HG03457 (cell line): Measurements from ENCODE around the gene CLBA1.
"Not testable (repeated sequence)": the region's sequence is repeated elsewhere in the genome, so short reads cannot be mapped to it uniquely, and the experiment has no call there.

Experiments used
- ATAC-seq: cut with Tn5 transposase; IDR thresholded peaks from one replicate; pipeline ENCODE4 v1.9.1; 2021; ENCODE audit warnings: moderate number of reproducible peaks; ENCODE audit not compliant: unreplicated experiment

The CLBA1 gene

DNA sequence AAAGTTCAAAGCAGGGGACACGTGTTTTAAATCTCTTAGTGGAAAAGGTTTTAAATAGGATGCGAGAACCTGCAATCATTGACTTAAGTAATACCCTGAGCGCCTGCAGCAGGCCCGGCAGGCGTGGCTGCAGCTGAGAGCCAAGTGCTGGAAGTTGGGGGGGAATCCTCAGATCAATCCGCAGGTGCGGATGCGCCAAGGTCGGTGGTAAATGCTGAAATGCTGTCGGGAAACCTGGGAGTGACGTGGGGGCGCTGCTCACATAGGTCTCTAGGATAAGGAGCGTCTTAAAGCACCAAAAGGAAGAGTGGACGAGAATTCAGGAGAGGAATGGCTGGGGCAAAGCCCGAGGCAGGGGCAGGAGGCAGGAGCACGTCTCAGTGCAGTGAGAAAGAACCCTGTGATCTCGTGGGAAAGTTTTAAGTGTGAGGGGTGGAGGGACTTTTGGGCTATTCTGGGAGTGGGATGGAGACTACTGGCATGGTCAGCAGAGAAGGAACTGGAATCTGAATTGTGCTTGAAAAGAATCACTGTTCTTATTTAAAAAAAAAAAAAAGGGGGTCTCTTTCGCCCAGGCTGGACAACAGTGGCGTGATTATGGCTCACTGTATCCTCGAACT, 36.2 kb downstream of the CLBA1 start:
- ATAC-seq: peak; percentile 1

DNA sequence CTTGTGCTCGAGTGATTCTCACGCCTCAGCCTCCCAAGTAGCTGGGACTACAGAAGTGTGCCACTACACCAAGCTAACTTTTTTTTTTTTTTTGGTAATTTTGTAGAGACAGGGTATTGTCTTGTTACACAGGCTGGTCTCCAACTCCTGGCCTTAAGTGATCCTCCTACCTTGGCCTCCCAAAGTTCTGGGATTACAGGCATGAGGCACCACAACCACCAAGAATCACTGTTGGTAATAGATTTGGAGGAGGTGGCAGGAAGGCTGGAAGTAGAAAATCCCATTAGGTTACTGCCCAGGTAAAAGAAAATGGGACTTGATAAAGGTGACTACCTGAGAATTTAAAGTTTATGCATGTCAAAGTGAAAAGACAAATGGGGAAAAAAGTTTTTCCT, 36.7 kb downstream of the CLBA1 start:
- no peak for ATAC-seq

DNA sequence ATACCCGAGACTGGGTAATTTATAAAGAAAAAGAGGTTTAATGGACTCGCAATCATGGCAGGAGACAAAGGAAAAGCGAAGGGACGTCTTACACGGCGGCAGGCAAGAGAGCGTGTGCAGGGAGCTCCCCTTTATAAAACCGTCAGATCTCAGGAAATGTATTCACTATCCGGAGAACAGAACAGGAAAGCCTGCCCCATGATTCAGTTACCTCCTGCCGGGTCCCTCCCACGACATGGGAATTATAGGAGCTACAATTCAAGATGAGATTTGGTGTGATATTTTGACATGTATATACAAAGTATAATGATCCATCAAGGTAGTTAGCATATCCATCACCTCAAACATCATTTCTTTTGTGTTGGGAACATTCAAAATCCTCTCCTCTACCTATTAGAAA, 37.6 kb downstream of the CLBA1 start:
- ATAC-seq: no peak

DNA sequence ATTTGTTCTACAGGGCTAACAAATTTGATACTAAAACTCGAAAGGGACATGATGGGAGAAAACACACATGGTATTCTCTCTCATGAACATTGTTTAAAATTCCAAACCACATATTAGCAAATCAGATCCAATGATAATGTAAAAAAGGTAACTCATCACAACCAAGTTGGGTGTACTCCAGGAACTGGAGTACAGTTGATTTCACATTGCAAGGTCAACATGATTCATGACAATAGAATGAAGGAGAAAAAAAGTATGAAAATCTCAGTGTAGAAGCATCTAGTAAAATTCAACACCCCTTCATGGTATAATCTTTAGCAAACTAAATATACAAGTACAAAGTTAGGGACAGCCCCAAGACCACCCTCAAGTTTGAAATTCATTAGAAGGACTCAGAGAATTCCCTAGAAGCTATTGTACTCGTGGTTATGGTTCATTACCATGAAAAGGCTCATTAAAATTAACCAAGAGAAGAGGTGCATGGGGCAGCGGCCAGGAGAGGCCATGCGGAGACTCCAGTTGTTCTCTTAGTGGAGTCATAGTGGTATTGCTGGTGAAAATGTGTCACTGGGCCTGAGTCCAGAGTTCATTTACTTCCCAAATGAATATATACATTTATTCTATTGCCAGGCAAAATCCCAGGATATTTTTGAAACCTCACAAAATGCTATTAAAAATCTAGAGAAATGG, 38.3 kb downstream of the CLBA1 start:
- ATAC-seq: no peak

DNA sequence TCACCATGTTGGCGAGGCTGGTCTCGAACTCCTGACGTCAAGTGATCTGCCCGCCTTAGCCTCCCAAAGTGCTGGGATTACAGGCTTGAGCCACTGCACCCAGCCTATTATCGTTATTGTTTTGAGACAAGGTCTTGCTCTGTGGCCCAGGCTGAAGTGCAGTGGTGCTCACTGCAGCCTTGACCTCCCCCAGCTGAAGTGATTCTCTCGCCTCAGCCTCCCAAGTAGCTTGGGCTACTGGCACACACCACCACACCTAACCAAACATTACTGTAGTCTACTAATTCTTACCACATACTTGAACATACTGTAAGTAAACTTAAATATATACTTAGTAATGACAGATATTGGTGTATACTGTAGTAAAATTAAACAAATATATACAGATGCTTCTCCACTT, 39.8 kb downstream of the CLBA1 start:
- no peak for ATAC-seq

DNA sequence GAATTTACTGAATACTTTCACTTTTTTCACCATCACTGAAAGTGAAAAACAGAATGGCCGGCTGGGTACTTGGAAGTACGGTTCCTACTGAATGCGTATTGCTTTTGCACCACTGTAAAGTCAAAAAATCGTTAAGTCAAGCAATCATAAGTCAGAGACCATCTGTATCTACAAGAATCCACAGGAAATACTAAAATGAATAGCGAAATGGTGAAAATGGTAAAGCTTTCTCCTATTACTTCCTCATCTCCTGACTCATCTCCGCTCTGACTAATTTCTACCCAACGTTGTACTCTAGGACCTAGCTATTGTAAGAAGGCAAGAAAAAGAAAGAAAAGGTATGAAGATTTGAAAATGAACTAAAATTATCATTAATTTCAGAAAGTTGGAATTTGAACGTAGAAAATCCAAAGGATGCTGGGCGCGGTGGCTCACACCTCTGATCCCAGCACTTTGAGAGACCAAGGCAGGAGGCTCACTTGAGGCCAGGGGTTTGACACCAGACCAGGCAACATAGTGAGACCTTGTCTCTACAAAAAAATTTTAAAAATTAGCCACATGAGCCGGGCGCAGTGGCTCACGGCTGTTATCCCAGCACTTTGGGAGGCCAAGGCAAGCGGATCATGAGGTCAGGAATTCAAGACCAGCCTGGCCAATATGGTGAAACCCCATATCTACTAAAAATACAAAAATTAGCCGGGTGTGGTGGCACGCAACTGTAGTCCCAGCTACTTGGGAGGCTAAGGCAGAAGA, 40.6 kb downstream of the CLBA1 start:
- ATAC-seq: no peak

DNA sequence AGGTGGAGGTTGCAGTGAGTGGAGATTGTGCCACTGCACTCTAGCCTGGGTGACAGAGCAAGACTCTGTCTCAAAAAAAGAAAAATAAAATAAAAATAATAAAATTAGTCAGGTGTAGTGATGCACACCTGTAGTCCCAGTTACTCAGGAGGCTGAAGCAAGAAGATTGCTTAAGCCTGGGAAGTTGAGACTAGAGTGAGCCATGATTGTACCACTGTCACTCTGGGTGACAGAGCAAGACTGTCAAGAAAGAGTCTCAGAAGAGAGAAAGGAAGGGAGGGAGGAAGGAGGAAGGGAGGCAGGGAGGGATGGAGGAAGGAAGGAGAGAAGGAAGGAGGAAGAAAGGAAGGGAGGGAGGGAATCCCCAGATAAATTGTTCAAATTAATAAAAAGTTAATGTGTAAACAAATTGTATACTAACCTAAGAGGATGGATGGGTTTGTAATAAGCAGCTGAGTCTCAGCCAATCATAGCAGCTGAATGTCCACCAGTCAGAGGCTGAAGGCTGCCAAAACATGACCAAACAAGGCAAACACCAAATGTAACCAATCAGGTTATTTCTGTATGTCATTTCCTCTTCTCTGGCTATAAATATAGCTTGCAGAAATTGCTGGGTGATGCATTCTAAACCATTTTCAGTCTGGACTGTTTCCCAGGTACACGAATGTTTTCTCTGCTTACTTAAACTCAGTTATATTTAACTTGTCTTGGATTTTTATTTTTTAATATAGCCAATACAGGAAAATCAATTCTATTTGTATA, 41.4 kb downstream of the CLBA1 start:
- ATAC-seq: no peak

DNA sequence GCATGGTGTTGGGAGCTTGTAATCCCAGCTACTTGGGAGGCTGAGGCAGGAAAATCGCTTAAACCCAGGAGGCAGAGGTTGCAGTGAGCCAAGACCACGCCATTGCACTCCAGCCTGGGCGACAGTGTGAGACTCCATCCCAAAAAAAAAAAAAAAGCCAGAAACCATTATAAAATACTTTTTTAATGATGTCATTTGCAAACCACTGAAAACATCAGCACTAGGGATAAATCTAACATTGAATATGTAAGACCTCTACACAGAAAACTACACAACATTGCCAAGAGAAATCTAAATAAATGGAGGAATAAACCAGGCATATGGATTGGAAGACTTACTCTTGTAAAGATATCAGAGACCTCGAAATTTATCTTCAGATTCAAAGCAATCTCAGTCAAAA, 42.1 kb downstream of the CLBA1 start:
- ATAC-seq: not testable (repeated sequence)

DNA sequence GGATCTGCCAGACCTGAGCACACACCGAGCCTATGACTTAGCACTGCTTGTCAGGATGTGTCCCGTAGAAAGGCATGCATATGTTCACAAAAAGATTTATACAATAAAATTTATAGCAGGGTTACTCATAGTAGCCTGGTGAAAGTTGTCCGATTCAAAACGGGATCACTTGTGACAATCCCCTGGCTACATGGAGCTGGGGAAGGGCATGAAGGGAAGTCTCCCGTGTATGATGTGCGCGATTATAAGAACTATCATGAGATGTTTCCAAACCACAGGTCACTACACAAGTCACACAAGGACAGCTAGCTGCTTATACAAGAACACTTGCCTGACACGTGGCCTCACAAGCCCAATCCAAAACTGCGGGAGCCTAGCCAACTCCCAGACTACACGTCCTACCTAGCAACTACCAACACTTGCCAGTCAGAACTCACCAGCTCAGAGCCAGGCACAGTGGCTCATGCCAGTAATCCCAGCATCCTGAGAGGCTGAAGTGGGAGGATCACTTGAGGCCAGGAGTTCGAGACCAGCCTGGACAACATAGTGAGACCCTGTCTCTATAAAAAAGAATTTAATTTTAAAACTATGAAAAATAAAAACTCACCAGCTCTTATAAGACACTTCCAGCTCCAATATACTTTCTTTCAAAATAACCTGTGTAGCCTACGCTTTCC, 42.8 kb downstream of the CLBA1 start:
- ATAC-seq: no peak

DNA sequence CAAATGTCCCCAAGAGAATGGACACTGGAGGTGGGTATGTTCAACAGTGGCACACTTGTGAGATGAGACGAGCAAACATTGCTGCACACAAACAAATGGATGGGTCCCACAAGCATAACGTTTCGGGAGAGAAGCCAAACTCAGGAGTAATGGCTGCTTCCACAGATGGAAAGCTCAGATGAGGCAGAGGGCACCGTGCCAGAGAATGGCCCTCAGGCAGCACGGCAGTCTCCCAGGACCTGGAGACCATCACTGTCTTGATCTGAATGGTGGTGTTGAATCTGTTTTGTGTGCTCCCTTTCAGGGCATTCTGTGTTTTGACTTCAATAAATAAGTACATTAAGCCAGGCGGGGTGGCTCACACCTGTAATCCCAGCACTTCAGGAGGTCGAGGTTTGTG, 43.8 kb downstream of the CLBA1 start:
- no peak for ATAC-seq

DNA sequence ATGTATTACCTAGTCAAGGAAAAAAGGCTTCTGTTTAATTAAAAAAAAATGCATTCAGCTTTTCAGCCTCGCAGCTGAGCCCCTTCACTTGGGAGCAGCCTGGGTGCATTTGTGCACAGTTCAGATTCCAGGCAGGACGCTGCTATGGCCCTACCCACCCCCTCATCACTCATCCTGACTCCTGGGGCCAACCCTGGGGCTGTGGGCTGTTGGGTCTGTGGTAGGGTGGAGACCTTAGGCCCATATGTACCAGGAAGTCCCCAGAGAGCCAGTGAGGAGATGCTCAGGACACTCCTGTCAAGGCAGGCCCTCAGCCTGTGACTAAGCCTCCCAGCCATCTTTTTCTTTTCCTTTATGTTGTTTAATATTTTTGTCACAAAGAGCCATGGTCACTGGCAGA, 44.6 kb downstream of the CLBA1 start:
- ATAC-seq: no peak

DNA sequence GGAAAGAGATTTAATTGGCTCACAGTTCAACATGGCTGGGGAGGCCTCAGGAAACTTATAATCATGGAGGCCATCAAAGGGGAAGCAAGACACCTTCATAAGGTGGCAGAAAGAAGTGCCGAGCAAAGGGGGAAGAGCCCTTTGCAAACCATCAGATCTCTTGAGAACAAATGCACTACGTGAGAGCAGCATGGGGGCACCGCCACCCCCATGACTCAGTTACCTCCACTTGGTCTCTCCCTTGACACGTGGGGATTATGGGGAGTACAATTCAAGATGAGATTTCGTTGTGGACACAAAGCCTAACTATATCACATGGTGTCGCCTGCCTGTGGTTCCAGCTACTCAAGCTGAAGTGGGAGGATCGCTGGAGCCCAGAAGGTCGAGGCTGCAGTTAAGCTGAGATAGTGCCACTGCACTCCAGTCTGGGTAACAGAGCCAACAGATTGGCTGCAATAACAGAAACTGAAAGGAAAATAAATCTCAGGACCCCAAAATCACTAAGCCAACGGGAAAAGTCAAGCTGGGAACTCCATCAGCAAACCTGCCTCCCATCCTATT, 45.3 kb downstream of the CLBA1 start:
- ATAC-seq: no peak

DNA sequence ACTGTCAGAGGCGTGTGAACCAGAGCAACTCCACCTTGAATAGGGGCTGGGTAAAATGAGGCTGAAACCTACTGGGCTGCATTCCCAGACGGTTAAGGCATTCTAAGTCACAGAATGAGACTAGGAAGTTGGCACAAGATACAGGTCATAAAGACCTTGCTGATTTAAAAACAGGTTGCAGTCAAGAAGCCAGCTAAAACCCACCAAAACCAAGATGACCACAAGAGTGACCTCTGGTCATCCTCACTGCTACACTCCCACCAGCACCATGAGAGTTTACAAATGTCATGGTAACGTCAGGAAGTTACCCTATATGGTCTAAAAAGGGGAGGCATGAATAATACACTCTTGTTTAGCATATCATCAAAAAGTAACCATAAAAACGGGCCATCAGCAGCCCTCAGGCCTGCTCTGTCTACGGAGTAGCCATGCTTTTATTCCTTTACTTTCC, 46.9 kb downstream of the CLBA1 start:
- not testable (repeated sequence) for ATAC-seq

DNA sequence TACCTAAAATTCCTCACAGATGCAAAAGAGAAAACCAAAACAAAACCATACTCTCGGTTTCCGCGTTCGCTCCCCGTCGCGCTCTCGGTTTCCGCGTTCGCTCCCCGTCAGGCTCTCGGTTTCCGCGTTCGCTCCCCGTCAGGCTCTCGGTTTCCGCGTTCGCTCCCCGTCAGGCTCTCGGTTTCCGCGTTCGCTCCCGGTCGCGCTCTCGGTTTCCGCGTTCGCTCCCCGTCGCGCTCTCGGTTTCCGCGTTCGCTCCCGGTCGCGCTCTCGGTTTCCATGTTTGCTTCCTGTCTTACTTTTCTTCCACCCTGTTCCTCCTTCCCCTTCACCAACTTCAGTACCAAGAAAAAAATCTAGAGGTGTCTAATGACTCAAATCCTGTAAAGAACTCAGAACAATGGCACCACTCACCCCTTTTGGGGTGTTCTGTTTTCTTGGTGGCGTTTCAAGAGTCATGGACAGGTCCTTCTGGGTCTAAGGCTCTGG, 47.9 kb downstream of the CLBA1 start:
- not testable (repeated sequence) for ATAC-seq

DNA sequence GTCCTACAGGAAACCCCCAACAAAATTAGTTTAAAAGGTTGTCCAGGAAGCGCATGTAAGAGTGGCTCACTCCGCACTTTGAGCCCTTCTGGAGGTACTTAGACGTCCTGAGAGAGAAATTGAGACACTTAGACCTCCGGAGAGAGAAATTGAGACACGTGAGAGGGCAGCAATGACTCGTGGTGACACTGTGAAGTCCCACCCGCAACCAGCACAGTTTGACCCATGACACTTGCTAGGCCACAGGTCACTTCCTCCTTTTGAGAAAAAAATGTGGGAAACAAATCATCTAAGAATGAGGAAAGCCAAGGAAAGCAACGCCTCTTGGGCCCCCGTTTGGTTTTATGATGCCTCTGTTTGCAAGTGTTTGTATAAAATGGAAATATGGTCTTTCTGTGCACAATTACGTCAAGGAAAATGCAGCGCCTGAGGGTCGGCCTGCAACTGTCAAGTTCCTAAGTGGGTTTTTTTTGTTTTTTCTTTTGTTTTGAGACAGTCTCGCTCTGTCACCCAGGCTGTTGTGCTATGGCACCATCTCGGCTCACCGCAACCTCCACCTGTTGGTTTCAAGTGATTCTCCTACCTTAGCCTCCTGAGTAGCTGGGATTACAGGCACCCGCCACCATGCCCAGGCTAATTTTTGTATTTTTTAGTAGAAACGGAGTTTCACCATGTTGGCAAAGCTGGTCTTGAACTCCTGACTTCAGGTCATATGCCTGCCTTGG, 48.9 kb downstream of the CLBA1 start:
- ATAC-seq: no peak

DNA sequence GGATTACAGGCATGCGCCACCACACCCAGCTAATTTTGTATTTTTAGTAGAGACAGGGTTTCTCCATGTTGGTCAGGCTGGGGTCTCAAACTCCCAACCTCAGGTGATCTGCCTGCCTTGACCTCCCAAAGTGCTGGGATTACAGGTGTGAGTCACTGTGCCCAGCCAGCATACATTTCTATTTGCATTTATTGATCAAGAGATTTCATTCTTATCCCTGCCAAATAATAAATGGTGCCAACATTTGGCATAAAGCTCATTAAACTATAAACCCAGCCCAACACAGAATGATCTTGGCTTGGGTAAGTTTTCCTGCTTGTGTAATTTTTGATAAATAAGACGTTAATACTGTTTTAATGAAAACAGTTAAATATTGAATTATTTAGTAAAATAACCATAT, 50.0 kb downstream of the CLBA1 start:
- not testable (repeated sequence) for ATAC-seq

DNA sequence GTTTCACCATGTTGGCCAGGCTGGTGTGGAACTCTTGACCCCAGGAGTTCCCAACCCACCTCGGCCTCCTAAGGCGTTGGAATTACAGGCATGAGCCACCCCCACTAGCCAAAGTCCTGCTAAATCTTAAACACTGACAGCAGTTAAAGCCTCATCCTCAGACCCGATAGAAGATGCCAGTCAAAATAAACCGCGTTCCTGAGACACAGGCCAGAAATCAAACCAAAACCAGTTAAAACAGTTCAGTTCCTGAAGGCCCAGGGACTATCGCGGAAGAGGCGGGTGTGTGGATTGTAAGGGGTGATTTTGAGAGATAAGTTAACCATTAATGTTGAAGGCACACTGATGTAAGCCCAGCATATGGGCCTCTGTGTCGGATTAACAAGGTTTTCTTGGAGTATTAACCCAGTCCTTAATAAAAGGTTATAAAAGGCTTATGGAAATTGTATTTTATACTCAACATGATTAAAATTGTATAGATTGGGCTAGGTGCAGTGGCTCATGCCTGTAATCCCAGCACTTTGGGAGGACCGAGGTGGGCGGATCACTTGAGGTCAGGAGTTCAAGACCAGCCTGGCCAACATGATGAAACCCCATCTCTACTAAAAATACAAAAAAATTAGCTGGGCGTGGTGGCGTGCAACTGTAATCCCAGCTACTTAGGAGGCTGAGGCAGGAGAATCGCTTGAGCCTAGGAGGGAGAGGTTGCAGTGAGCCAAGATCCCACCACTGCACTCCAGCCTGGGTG, 54.0 kb downstream of the CLBA1 start:
- ATAC-seq: no peak

DNA sequence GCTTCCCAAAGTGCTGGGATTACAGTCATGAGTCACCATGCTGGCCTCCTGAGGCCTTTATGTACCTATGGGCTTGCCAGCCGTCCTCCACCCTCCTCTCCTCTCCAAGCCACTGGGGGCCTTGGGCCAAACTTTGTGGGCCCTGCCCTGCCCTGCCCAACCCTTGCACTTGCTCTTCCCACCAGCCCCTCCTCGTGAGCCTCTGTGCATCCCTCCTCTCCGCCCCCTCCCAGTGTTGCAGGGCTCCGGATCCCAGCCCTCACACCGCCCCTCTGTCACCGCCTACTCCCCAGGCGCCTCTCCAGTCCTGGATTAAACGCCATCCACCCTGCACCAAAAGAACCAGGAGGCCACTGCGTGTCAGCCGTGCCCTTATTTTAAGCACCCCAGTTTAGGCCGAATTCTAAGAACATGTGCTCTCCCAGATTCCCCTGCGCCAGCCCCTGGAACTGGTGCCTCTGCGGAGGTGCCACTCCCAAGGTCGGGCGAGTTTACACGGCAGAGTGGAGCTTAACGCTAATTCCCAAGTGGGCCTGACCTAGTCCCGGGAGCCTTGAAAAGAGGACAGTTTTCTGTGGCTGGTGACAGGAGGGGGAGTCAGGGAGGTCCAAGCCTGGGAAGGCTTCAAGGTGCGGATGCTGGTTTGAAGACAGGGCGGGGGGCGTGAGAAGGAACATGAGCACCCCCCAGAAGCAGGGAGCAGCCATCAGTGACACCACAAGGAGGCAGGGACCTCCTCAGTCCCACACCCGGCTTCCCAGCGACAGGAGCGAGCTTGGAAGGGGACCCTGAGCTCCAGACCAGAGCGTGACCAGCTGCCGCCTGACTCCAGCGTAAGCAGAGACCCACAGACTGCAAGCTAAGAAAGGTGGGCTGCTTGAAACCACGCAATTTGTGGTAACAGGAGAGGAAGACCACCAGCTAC, 56.5 kb downstream of the CLBA1 start:
- ATAC-seq: no peak
